MM.1S (cell line): ENCODE results near the gene LIN37.

Experiments used
- CTCF ChIP-seq: fragments of 300-600 bp; sonication (generic); IDR thresholded peaks from 2 replicates; pipeline ENCODE4 v1.5.1; 2016; ENCODE audit warnings: antibody characterized with exemption, low read length, mixed read lengths
- EZH2 ChIP-seq: fragments of 300-600 bp; sonication (generic); optimal IDR thresholded peaks from 2 replicates; pipeline ENCODE3; 2017; ENCODE audit warnings: low read depth, mild to moderate bottlenecking, antibody characterized with exemption, low read length, mixed read lengths

- TF ChIP-seq CTCF (no peak), EZH2 (no peak)
Observed at GRCh38 chr19:35742121-35742724, 6.2 kb upstream of the LIN37 start, which contains the start of gene IGFLR1.
